ENCODE results near the gene POLE2. TPM values are rescaled to one million over a fixed set of nuclear protein-coding genes. Genes with fewer than 3 reads are reported as not detected.
"Not testable (repeated sequence)": the region's sequence is repeated elsewhere in the genome, so short reads cannot be mapped to it uniquely, and the experiment has no call there.

Gene POLE2
- polyA plus RNA-seq, 1 donor: 9.3 TPM

DNA sequence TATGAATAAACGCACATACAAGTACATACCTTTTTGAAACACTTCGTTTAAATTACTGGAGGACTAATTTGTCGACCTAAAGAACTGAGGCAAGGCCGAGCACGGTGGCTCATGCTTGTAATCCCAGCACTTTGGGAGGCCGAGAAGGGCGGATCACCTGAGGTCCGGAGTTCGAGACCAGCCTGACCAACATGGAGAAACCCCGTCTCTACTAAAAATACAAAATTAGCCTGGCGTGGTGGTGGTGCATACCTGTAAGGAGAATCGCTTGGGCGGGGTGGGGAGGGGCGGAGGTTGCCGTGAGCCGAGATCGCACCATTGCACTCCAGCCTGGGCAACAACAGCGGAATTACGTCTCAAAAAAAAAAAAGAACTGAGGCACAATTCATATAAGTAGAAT lies 68.7 kb downstream of the POLE2 start:
- not testable (repeated sequence) for DNase-seq (ENCODE audit: low read depth)

DNA sequence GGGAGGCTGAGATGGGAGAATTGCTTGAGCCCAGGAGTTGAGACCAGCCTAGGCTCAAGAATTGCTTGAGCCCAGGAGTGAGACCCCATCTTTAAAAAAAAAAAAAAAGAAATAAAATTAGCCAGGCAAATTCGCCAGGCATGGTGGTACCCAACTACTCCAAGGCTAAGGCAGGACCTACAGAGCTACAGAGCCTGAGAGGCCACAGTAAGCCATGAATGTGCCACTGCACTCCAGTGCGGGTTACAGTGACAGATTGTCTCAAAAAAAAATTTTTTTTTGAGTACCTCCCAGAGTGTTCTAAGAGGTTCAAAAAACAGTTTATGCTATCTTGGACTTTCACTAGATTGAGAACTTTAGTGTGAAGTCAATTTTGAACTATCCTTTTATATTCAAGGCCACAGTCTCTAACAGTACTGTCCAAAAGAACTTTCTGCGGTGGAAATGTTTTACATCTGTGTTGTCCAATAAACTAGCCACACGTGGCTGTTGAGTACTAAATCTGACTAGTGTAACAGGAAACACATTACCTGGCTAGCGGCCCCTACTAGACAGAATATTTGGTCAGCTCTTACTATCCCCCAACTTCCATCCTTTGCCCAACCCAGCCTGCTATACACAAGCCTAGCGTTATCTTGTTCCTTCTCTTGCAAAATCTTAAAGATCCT lies 70.0 kb downstream of the POLE2 start:
- DNase-seq (ENCODE audit: low read depth): no peak

DNA sequence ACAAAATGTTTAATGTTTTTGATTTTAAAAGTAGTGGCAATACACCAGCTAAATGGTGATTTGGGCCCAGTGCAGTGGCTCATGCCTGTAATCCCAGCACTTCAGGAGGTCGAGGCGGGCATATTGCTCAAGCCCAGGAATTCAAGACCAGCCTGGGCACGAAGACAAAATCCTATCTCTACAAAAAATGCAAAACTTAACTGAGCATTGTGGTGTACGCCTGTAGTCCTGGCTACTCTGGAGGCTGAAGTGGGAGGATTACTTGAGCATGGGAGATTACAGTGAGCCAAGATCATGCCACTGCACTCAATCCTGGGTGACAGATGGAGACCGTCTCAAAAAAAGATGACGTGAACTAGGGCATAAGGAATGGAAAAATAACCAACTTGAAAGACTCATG lies 72.2 kb downstream of the POLE2 start:
- DNase-seq (ENCODE audit: low read depth): no peak

DNA sequence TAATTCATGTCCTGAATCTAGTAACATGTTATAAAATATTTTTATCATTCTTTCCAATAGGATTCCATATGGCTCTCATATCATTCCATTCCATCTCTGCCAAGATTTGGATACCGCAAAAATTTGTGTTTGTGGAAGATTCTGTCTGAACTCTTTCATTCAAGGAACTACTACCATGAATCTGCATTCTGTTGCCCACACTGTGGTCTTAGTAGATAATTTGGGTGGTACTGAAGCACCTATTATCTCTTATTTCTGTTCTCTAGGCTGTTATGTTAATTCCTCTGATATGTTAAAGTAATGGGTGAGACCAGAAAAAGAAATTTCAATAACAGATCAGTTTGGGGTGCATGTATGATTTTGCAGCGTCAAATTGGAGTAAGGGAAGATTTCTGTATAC lies 73.8 kb downstream of the POLE2 start:
- DNase-seq (ENCODE audit: low read depth): no peak

DNA sequence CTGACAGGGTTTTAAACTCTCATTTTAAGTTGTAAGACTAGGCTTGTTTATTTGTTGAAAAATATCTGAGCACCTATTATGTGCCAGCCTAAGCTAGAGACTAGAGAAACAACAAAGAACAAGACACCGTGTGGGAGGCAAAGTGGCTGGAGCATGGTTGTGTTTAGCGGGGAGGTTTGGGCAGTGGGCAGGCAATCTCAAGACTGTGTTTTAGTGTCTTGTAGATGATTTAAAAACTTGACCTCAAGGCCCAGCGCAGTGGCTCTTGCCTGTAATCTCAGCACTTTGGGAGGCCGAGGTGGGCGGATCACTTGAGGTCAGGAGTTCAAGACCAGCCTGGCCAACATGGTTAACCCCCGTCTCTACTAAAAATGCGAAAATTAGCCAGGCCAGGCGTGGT lies 75.3 kb downstream of the POLE2 start:
- no peak for DNase-seq (ENCODE audit: low read depth)

DNA sequence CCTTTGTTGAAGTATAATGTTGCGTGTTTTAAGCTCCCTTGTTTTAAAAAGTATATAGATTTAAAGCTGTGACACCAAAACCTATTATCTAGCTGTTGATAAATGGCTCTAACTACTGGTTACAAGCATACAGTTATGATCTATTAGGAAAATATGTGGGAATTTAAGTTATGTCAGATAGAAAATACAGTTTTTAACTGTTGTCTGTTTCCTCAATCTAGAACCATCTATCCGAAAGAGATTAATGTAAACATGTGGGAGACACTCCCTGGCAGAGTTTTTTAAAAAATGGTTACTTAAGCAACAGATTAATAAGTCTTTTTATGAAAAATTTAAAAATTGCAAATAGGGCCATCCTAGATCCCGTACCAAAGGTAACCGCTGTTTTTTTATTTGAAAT lies 75.8 kb downstream of the POLE2 start:
- DNase-seq (ENCODE audit: low read depth): no peak

DNA sequence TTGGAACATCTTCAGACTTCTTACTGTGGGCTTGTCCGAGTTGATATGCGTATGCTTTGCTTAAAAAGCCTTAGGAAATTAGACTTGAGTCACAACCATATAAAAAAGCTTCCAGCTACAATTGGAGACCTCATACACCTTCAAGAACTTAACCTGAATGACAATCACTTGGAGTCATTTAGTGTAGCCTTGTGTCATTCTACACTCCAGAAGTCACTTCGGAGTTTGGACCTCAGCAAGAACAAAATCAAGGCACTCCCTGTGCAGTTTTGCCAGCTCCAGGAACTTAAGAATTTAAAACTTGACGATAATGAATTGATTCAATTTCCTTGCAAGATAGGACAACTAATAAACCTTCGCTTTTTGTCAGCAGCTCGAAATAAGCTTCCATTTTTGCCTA lies 80.4 kb downstream of the POLE2 start:
- DNase-seq (ENCODE audit: low read depth): no peak

DNA sequence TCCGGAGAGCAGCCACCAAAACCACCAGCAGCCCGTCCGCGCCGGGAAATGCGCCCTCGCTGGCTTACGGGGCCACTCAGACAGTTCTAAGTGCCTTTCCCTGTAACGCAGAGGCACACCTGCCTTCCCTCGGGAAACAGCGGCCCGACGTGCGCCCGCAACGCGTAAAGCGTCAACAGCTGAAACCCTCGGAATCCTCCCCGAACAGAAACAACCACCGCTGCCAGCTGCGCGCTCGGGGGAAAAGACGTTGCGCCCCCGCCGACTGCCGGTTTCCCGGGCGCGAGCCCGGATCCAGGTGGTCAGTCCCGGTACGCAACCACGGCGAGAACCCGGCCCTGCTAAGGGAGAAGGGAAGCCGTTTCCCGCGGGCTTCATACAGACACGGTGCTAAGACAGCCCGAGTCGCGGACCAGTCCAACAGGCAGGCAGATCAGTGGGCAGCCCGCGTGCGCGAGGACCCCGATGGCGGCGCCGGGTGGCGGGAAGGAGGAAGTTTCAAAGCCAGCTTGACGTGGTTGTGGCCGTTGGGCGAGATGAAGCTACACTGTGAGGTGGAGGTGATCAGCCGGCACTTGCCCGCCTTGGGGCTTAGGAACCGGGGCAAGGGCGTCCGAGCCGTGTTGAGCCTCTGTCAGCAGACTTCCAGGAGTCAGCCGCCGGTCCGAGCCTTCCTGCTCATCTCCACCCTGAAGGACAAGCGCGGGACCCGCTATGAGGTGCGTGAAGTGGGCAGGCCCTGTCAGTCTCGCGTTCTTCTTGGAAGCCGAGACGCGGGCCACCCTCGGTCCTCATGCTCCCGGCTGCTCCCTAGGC lies 89.3 kb downstream of the POLE2 start, which contains the start of gene LRR1:
TSS of gene LRR1 (plus strand) at position 456 of the 816 bp plus-strand sequence. CDS start at position 537, 81 bp downstream.
- peak; percentile 40 for DNase-seq (ENCODE audit: low read depth)

DNA sequence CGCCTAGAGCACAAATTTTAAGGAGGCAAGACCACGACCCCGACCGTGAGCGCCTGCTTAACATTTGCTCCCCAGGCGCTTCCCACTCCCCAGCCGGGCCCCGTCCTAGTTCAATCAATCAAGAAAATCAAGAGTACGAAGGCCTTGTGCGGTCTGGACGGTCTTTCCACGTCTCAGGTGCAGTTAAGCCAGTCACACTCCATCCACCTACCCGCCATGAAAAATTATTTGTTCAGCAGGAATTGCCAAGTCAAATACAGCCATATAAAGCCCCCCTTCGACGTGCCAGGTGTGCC lies 89.9 kb downstream of the POLE2 start:
- DNase-seq (ENCODE audit: low read depth): no peak

DNA sequence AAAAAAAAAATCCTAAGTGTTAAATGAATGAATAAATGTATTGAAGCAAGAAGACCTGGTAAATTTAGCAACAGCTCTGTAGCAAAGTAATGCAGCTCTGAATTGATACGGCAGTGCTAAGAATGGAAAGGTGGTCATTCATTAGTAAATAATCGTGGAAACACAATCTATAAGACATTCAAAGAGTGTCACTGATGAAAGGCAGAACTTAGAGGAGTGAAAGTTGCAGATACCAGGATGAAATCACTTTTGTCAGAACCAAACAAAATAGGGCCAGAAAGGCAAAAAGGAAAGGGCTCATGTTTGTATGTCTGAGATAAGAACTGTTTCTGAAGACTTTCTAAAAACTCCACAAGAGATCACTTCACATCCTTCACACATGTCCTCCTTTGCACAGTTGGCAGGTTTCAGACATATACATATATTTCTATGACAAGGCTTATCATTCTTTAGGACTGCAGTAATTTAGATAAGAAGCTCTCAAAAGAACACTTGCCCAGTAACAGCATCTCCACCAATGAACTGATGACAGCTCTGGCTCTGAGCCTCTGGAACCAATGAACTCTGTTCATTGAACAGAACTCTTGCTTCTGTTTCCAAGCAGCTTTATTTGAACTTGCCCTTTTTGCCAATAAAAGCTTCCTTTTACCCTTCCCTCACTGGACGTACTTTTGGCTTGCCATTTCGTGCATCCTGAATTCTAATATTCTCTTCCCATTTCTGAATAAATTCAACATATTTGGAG lies 93.5 kb downstream of the POLE2 start:
- peak; percentile 20 for DNase-seq (ENCODE audit: low read depth)

Other genes starting within 250 kb of the POLE2 start
- 2,167 TPM for gene RPS29, start 101.8 kb downstream of the POLE2 start, polyA plus RNA-seq (ENCODE audit: insufficient read length)
- 6.5 TPM for gene LRR1, start 89.3 kb downstream of the POLE2 start, polyA plus RNA-seq (ENCODE audit: insufficient read length)
- 141 TPM for gene RPL36AL, start 67.6 kb downstream of the POLE2 start, polyA plus RNA-seq (ENCODE audit: insufficient read length)
- gene MGAT2, start 67.4 kb downstream of the POLE2 start, polyA plus RNA-seq (ENCODE audit: insufficient read length): 19.9 TPM
- 7.3 TPM for gene DNAAF2, start 53.0 kb downstream of the POLE2 start, polyA plus RNA-seq (ENCODE audit: insufficient read length)
- 5.1 TPM for gene KLHDC1, start 4.9 kb upstream of the POLE2 start, polyA plus RNA-seq (ENCODE audit: insufficient read length)
- 75.0 TPM for gene KLHDC2, start 79.9 kb upstream of the POLE2 start, polyA plus RNA-seq (ENCODE audit: insufficient read length)
- 45.6 TPM for gene NEMF, start 164.6 kb upstream of the POLE2 start, polyA plus RNA-seq (ENCODE audit: insufficient read length)
- gene ARF6, start 204.9 kb upstream of the POLE2 start, polyA plus RNA-seq (ENCODE audit: insufficient read length): 29.1 TPM

Data from forelimb muscle (tissue), 1 donor.